DOHH2 (cell line): ENCODE measurements around the gene PHLPP1.

Experiments used
- H3F3A ChIP-seq: fragments of 200-600 bp; sonication (generic), shearing (Covaris generic); 2 replicates; pipeline ENCODE4 v1.6.0; 2016; ENCODE audit warnings: antibody characterized with exemption, mild to moderate bottlenecking; ENCODE audit not compliant: control insufficient read depth, insufficient read depth
- H3K27ac ChIP-seq: fragments of 200-600 bp; sonication (generic); 2 replicates; pipeline ENCODE4 v1.5.1; 2014; ENCODE audit warnings: low read depth, mild to moderate bottlenecking, low read length, moderate library complexity
- H3K27me3 ChIP-seq: fragments of 200-600 bp; sonication (generic); 2 replicates; pipeline ENCODE4 v1.6.1; 2014; ENCODE audit warnings: mild to moderate bottlenecking, low read length, mixed read lengths; ENCODE audit not compliant: control insufficient read depth
- H3K36me3 ChIP-seq: fragments of 200-600 bp; sonication (generic); 2 replicates; pipeline ENCODE4 v1.6.1; 2014; ENCODE audit warnings: mild to moderate bottlenecking, low read length, moderate library complexity, mixed read lengths; ENCODE audit not compliant: control insufficient read depth
- H3K4me1 ChIP-seq: fragments of 200-600 bp; sonication (generic); 2 replicates; pipeline ENCODE4 v1.6.1; 2014; ENCODE audit warnings: mild to moderate bottlenecking, low read length, mixed read lengths; ENCODE audit not compliant: control insufficient read depth
- H3K4me2 ChIP-seq: fragments of 200-600 bp; sonication (generic); 2 replicates; pipeline ENCODE4 v1.6.0; 2014; ENCODE audit warnings: mild to moderate bottlenecking, low read length, moderate library complexity
- H3K4me3 ChIP-seq: fragments of 200-600 bp; sonication (generic); 2 replicates; pipeline ENCODE4 v1.5.1; 2014; ENCODE audit warnings: mild to moderate bottlenecking, low read length, mixed read lengths
- H3K79me2 ChIP-seq: fragments of 200-600 bp; sonication (generic); 2 replicates; pipeline ENCODE4 v1.6.1; 2014; ENCODE audit warnings: mild to moderate bottlenecking, low read length, mixed read lengths; ENCODE audit not compliant: control insufficient read depth
- H3K9me2 ChIP-seq: fragments of 200-600 bp; sonication (generic); replicated peaks from 2 replicates; pipeline ENCODE4 v1.6.1; 2014; ENCODE audit warnings: mild to moderate bottlenecking, low read length, mixed read lengths; ENCODE audit not compliant: control insufficient read depth
- H3K9me3 ChIP-seq: fragments of 200-600 bp; sonication (generic); 2 replicates; pipeline ENCODE4 v1.6.1; 2014; ENCODE audit warnings: antibody characterized with exemption, low read length, mixed read lengths; ENCODE audit not compliant: control insufficient read depth, insufficient read depth
- H4K20me1 ChIP-seq: fragments of 200-600 bp; sonication (generic); 2 replicates; pipeline ENCODE4 v1.6.0; 2014; ENCODE audit warnings: low read depth, mild to moderate bottlenecking, antibody characterized with exemption, low read length, moderate library complexity; ENCODE audit not compliant: control insufficient read depth, insufficient read depth
- CTCF ChIP-seq: fragments of 200-600 bp; sonication (generic); IDR thresholded peaks from one replicate; pipeline ENCODE4 v1.5.1; 2014; ENCODE audit warnings: antibody characterized with exemption, mild to moderate bottlenecking, low read depth, low read length; ENCODE audit not compliant: poor library complexity, severe bottlenecking
- EZH2phosphoT487 ChIP-seq: fragments of 200-600 bp; sonication (generic); IDR thresholded peaks from 2 replicates; pipeline ENCODE4 v1.6.1; 2017; ENCODE audit warnings: borderline replicate concordance, mild to moderate bottlenecking, antibody characterized with exemption, low read length, moderate library complexity, mixed read lengths

The PHLPP1 gene

DNA sequence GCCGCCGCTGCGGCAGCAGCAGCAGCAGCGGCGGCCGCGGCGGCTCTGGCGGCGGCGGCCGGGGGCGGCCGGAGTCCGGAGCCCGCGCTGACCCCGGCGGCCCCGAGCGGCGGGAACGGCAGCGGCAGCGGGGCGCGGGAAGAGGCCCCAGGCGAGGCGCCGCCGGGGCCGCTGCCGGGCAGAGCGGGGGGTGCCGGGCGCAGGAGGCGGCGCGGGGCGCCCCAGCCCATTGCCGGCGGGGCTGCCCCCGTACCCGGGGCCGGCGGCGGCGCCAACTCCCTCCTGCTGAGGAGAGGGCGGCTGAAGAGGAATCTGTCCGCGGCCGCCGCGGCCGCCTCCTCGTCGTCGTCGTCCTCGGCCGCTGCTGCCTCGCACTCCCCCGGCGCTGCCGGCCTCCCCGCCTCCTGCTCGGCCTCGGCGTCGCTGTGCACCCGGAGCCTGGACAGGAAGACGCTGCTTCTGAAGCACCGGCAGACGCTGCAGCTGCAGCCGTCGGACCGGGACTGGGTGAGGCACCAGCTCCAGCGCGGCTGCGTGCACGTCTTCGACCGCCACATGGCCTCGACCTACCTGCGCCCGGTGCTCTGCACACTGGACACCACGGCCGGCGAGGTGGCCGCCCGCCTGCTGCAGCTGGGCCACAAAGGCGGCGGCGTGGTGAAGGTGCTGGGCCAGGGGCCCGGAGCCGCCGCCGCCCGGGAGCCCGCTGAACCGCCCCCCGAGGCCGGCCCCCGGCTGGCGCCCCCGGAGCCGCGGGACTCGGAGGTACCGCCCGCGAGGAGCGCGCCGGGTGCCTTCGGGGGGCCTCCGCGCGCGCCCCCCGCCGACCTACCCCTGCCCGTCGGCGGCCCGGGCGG lies 646 bp downstream of the PHLPP1 start:
- H3F3A ChIP-seq: no peaks in the 10 kb centered on the region
- H3K4me3 ChIP-seq: peak overlapping the region; percentile 76
- H3K36me3 ChIP-seq: peaks cover 11% of the 10 kb centered on the region
- peaks cover 34% of the 10 kb centered on the region for H3K4me1 ChIP-seq
- no peaks in the 10 kb centered on the region for H3K9me3 ChIP-seq
- no peaks in the 10 kb centered on the region for H3K27me3 ChIP-seq
- H3K27ac ChIP-seq: peak overlapping the region; percentile 43
- TF ChIP-seq CTCF (no peak), EZH2phosphoT487 (no peak)
- H3K79me2 ChIP-seq: peaks cover 49% of the 10 kb centered on the region
- peaks cover 10% of the 10 kb centered on the region for H4K20me1 ChIP-seq
- H3K4me2 ChIP-seq: peak overlapping the region; percentile 67
- H3K9me2 ChIP-seq: no peaks in the 10 kb centered on the region

DNA sequence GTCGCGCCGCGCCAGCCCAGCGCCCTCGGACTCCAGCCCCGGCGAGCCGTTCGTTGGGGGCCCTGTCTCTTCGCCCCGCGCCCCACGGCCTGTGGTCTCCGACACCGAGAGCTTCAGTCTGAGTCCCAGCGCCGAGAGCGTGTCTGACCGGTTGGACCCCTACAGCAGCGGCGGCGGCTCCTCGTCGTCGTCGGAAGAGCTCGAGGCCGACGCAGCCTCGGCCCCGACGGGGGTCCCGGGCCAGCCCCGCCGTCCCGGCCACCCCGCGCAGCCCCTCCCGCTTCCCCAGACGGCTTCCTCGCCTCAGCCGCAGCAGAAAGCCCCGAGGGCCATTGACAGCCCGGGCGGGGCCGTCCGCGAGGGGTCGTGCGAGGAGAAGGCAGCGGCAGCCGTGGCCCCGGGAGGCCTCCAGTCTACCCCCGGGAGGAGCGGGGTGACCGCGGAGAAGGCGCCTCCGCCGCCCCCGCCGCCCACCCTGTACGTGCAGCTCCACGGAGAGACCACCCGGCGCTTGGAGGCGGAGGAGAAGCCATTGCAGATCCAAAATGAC lies 1.4 kb downstream of the PHLPP1 start:
- no peaks in the 10 kb centered on the region for H3K9me2 ChIP-seq
- H3K4me2 ChIP-seq: peak overlapping the region; percentile 67
- H3K36me3 ChIP-seq: peaks cover 11% of the 10 kb centered on the region
- peaks cover 56% of the 10 kb centered on the region for H3K79me2 ChIP-seq
- TF ChIP-seq EZH2phosphoT487 (no peak), CTCF (no peak)
- no peaks in the 10 kb centered on the region for H3K27me3 ChIP-seq
- peak overlapping the region; percentile 73 for H3K4me3 ChIP-seq
- peaks cover 39% of the 10 kb centered on the region for H3K4me1 ChIP-seq
- H3F3A ChIP-seq: no peaks in the 10 kb centered on the region
- no peaks in the 10 kb centered on the region for H3K9me3 ChIP-seq
- no peak overlapping the region for H3K27ac ChIP-seq
- peaks cover 10% of the 10 kb centered on the region for H4K20me1 ChIP-seq

- peaks cover 11% of the 10 kb centered on the region for H3K36me3 ChIP-seq
- H3K4me1 ChIP-seq: peaks cover 44% of the 10 kb centered on the region
- peak overlapping the region; percentile 73 for H3K4me3 ChIP-seq
- peaks cover 62% of the 10 kb centered on the region for H3K79me2 ChIP-seq
- H3K9me2 ChIP-seq: no peaks in the 10 kb centered on the region
- no peaks in the 10 kb centered on the region for H3K27me3 ChIP-seq
- TF ChIP-seq EZH2phosphoT487: no peak
- no peak for TF ChIP-seq CTCF
- H4K20me1 ChIP-seq: peaks cover 10% of the 10 kb centered on the region
- no peaks in the 10 kb centered on the region for H3F3A ChIP-seq
- no peaks in the 10 kb centered on the region for H3K9me3 ChIP-seq
- peak overlapping the region; percentile 67 for H3K4me2 ChIP-seq
- no peak overlapping the region for H3K27ac ChIP-seq
Observed at GRCh38 chr18:62717169-62717924, 2.0 kb downstream of the PHLPP1 start.
